Glutamatergic neuron (in vitro differentiated cells): ENCODE results near the gene SGCD. TPM values are rescaled to one million over a fixed set of nuclear protein-coding genes. Genes with fewer than 3 reads are reported as not detected.

Source experiments
- DNase-seq: peaks from one replicate; pipeline ENCODE4 v3.0.0; 2022
- H3K27ac Mint-ChIP-seq: one replicate; pipeline ENCODE4 v1.8.0; 2020; ENCODE audit warnings: mild to moderate bottlenecking, mixed read lengths, inconsistent platforms; ENCODE audit not compliant: unreplicated experiment
- H3K27me3 Mint-ChIP-seq: one replicate; pipeline ENCODE4 v1.8.0; 2020; ENCODE audit warnings: mild to moderate bottlenecking, moderate library complexity, mixed read lengths, inconsistent platforms; ENCODE audit not compliant: unreplicated experiment
- H3K36me3 Mint-ChIP-seq: one replicate; pipeline ENCODE4 v1.8.0; 2020; ENCODE audit warnings: mild to moderate bottlenecking, mixed read lengths, inconsistent platforms; ENCODE audit not compliant: unreplicated experiment
- H3K4me1 Mint-ChIP-seq: one replicate; pipeline ENCODE4 v1.8.0; 2020; ENCODE audit warnings: mild to moderate bottlenecking, low read depth, mixed read lengths, inconsistent platforms; ENCODE audit not compliant: unreplicated experiment
- H3K4me3 Mint-ChIP-seq: one replicate; pipeline ENCODE4 v1.8.0; 2020; ENCODE audit warnings: mild to moderate bottlenecking, mixed read lengths, inconsistent platforms; ENCODE audit not compliant: unreplicated experiment
- H3K9me3 Mint-ChIP-seq: one replicate; pipeline ENCODE4 v1.8.0; 2020; ENCODE audit warnings: mild to moderate bottlenecking, moderate library complexity, mixed read lengths, inconsistent platforms; ENCODE audit not compliant: unreplicated experiment
- total RNA-seq: library from RNA; stranded (reverse); fragmentation: NEBNext Ultra II Directional; extraction: Animal tissue kit (Norgen Biotek cat#: 25700); gene quantifications from one replicate; pipeline ENCODE4 v1.2.1, GENCODE V29; 2021; ENCODE audit not compliant: unreplicated experiment
- TF ChIP-seq, protein P1 (sequence below): fragments of 200-600 bp; sonication (generic); IDR thresholded peaks from one replicate; pipeline ENCODE4 v1.5.0; 2021; ENCODE audit not compliant: partially characterized antibody, unreplicated experiment

SGCD gene
- total RNA-seq, 1 donor from 2014 or later, result 0.20 TPM

DNA sequence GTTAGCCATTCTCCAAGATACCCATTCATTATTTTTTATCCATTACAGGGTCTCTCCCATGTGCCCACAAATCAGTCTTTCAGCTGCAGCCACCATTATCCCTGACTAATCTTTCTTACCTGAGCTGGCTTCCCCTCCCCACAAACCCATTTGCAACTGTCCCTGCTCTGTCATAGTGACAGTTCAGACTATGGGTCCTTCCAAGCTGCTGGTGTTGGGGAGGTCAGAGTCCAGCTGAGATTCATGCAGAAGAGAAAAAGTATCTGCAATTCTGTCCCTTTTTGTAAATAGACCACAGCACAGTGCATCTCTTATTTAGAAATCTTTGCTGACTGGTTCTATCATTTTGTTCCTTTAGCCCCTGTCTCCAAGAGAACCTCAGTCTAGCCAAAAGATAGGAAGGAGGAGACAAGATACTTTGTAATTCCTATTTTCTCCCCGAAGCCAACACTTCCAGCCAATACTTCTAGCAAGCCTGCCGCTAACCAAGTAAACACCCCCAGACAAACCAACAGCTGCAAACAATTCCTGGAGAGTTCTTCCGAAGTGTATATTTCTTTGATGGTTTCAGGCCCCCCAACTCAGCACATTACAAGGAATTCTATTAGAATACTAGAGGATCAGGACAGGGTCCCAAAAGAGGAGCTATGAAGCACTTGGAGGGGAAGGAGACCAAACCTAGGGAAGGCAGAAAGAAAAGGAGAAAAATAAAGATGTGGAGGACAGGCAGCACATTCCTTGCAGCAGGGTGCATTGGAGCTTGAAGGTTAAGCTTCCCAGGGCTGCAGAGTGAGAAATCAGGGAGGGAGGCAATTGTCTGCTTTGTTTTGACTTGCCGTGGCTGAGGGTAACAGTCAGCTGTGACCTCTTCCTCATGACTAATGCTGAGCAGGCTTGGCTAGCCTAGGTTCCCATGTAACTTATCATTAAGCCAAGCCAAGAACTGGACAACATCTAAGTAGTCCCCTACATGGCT, 148.5 kb downstream of the SGCD start:
- peak overlapping the region; percentile 96 for H3K27ac Mint-ChIP-seq
- TF ChIP-seq, protein P1, sequence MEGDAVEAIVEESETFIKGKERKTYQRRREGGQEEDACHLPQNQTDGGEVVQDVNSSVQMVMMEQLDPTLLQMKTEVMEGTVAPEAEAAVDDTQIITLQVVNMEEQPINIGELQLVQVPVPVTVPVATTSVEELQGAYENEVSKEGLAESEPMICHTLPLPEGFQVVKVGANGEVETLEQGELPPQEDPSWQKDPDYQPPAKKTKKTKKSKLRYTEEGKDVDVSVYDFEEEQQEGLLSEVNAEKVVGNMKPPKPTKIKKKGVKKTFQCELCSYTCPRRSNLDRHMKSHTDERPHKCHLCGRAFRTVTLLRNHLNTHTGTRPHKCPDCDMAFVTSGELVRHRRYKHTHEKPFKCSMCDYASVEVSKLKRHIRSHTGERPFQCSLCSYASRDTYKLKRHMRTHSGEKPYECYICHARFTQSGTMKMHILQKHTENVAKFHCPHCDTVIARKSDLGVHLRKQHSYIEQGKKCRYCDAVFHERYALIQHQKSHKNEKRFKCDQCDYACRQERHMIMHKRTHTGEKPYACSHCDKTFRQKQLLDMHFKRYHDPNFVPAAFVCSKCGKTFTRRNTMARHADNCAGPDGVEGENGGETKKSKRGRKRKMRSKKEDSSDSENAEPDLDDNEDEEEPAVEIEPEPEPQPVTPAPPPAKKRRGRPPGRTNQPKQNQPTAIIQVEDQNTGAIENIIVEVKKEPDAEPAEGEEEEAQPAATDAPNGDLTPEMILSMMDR, result no peak
- H3K9me3 Mint-ChIP-seq, result peaks cover 7% of the 10 kb centered on the region
- peaks cover 49% of the 10 kb centered on the region for H3K4me1 Mint-ChIP-seq
- no peaks in the 10 kb centered on the region for H3K36me3 Mint-ChIP-seq
- peaks cover 4% of the 10 kb centered on the region for H3K27me3 Mint-ChIP-seq
- DNase-seq, result no peak
- H3K4me3 Mint-ChIP-seq, result no peak overlapping the region

DNA sequence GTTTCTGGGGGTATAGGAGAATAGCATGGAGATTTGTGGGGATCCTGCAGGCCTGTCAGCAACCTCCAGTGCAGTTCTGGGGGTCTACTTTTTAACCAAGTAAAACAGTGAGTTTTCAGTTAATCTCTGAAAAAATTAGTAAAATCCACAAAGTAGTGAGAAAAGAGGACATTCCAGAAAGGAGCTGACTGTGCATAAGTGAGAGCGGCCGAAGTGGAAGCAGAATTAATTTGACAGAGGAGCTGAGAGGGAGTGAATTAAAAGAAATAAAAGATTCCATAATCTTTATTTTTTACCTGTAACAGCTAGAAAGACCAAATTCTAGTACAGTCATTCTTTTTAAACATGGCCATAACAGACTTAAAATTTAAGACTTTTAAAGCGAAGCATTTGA, 149.2 kb downstream of the SGCD start:
- peak overlapping the region; percentile 96 for H3K27ac Mint-ChIP-seq
- H3K9me3 Mint-ChIP-seq, result peaks cover 6% of the 10 kb centered on the region
- H3K36me3 Mint-ChIP-seq, result no peaks in the 10 kb centered on the region

DNA sequence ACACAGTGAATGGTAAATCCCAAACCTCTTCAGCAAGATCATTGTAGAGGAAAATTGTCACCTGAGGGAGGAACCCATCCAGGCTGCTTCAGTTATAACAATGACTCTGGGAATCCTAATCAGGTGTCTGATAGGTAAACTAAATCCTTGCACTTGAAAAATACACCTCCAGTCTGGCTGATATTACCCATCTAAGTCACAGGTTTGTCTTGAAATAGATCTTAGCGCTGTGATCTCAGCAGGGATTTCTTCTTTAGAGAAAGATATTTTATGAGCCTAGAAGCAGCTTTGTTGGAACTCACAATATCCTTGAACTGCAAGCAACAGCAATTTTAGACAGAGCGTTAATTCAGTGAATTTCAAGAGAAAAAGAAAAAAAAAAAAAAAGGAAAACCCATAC, 149.7 kb downstream of the SGCD start:
- Mint-ChIP-seq H3K9me3 (peaks cover 6% of the 10 kb centered on the region), H3K27me3 (peaks cover 4% of the 10 kb centered on the region), H3K4me1 (peaks cover 56% of the 10 kb centered on the region), H3K4me3 (no peak overlapping the region), H3K36me3 (no peaks in the 10 kb centered on the region), H3K27ac (peak overlapping the region; percentile 10)
- no peak for DNase-seq
- TF ChIP-seq, protein P1, result no peak

More for the DNA sequence above, 149.2 kb downstream of the SGCD start:
- H3K4me1 Mint-ChIP-seq, result peaks cover 52% of the 10 kb centered on the region
- peaks cover 4% of the 10 kb centered on the region for H3K27me3 Mint-ChIP-seq
- TF ChIP-seq, protein P1, result no peak
- H3K4me3 Mint-ChIP-seq, result no peak overlapping the region
- DNase-seq, result no peak

DNA sequence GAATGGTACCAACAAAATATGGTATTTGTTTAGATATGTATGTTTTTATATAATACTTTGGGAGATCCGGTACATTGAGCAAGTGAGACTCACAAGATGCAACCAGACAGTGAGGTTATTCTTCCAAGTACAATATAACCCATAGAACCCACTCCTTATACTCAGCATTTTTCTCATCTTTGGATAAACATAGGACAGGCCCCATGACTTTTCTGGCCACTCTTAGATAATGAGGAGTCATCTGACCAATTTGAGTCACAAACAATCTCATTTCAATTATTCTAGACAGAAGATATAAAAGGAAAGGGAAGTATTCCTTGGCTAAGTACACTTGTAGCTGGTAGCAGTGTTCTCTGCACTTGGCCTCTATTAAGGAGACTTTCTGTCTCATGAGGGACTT, 150.2 kb downstream of the SGCD start:
- DNase-seq, result no peak
- H3K36me3 Mint-ChIP-seq, result no peaks in the 10 kb centered on the region
- peaks cover 6% of the 10 kb centered on the region for H3K9me3 Mint-ChIP-seq
- TF ChIP-seq, protein P1, result no peak
- H3K4me3 Mint-ChIP-seq, result no peak overlapping the region
- peaks cover 56% of the 10 kb centered on the region for H3K4me1 Mint-ChIP-seq
- no peak overlapping the region for H3K27ac Mint-ChIP-seq
- H3K27me3 Mint-ChIP-seq, result peaks cover 4% of the 10 kb centered on the region

DNA sequence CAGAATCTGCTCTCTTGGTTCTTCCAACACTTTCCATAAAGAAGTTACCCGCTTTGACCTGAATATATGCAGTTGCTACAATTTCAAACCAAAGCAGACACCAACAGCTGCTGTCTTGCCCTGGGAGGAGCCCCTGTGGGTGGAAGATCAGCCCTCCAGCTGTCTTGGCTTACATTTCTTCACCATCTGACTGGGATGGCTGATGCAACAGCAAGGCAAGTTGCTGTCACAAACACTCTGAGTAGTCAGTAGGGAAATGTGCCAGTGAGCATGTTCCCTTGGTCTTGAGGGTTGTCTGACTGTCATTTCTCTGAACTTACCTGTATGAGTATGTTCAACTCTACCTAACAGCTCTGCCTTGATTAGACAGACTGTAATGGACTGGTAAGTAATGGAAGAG, 152.9 kb downstream of the SGCD start:
- TF ChIP-seq, protein P1, result no peak
- no peak overlapping the region for H3K4me3 Mint-ChIP-seq
- H3K36me3 Mint-ChIP-seq, result no peaks in the 10 kb centered on the region
- peak overlapping the region; percentile 82 for H3K27ac Mint-ChIP-seq
- peaks cover 40% of the 10 kb centered on the region for H3K4me1 Mint-ChIP-seq
- H3K27me3 Mint-ChIP-seq, result no peaks in the 10 kb centered on the region
- H3K9me3 Mint-ChIP-seq, result peaks cover 3% of the 10 kb centered on the region
- peak; percentile 33 for DNase-seq
